SKM-1 treated with dmso at 0.1 percent for 144 hours (cell line): ENCODE results near the gene TUBB4B.
A peak's percentile ranks its signal among the peaks of the same experiment; 100 is the strongest.

Experiments
- DNase-seq: peaks from one replicate; lab custom pipeline; 2025; ENCODE audit not compliant: unreplicated experiment; lab: John Stamatoyannopoulos, UW

The TUBB4B gene

GRCh38 chr9:137212520-137212919 lies 28.6 kb upstream of the TUBB4B start:
- DNase-seq, result no peak

- no peak for DNase-seq
Observed at GRCh38 chr9:137213160-137214060, 27.7 kb upstream of the TUBB4B start.

- DNase-seq, result no peak
Observed at GRCh38 chr9:137214620-137215019, 26.5 kb upstream of the TUBB4B start.

GRCh38 chr9:137215196-137215986 lies 25.7 kb upstream of the TUBB4B start:
- no peak for DNase-seq

GRCh38 chr9:137216188-137216965 lies 24.7 kb upstream of the TUBB4B start:
- no peak for DNase-seq

- no peak for DNase-seq
Observed at GRCh38 chr9:137217276-137218211, 23.5 kb upstream of the TUBB4B start.

- DNase-seq, result no peak
Observed at GRCh38 chr9:137218212-137218753, 22.8 kb upstream of the TUBB4B start.

- DNase-seq, result no peak
Observed at GRCh38 chr9:137218754-137219271, 22.3 kb upstream of the TUBB4B start.

GRCh38 chr9:137219757-137220316 lies 21.2 kb upstream of the TUBB4B start:
- no peak for DNase-seq

GRCh38 chr9:137220317-137221094 lies 20.6 kb upstream of the TUBB4B start:
- DNase-seq, result no peak

GRCh38 chr9:137221095-137221505 lies 20.0 kb upstream of the TUBB4B start:
- DNase-seq, result no peak

GRCh38 chr9:137221506-137222111 lies 19.5 kb upstream of the TUBB4B start:
- DNase-seq, result no peak

- DNase-seq, result no peak
Observed at GRCh38 chr9:137222190-137223077, 18.7 kb upstream of the TUBB4B start, which contains the start of gene RNF208. RNF208 (minus strand) TSS chr9:137222240; CDS start chr9:137221212, 1,028 bp downstream.

GRCh38 chr9:137223078-137223970 lies 17.8 kb upstream of the TUBB4B start:
- peak; percentile 96 for DNase-seq

- peak; percentile 41 for DNase-seq
Observed at GRCh38 chr9:137224830-137225694, 16.0 kb upstream of the TUBB4B start, which contains the start of gene CYSRT1. CYSRT1 (plus strand) TSS chr9:137225174; CDS start chr9:137225622, 448 bp downstream.
